ENCODE results near the gene C9orf72. TPM values are rescaled to one million over a fixed set of nuclear protein-coding genes. Genes with fewer than 3 reads are reported as not detected.

Gene C9orf72
- total and polyA plus RNA-seq, 12 donors: 6.2 to 39.9 (median 16.1) TPM

GRCh38 chr9:27530915-27531755, 42.1 kb downstream of the C9orf72 start:
- intact Hi-C loops (cut with DNase I): loop anchor here in 1 of 2 donors (5.0 kb wide), 1 partner anchor 199 kb away; no protein-coding TSS in a partner anchor
- Histone ChIP-seq H3K4me1 (replicated peaks in 1 of 2) (peaks cover 0 to 11% of the 10 kb centered on the region in 2 donors), H3K4me3 (no peak overlapping the region), H3K27me3 (no peaks in the 10 kb centered on the region), H3K36me3 (replicated peaks in 1 of 2) (no peaks in the 10 kb centered on the region), H3K9me3 (replicated peaks in 1 of 3) (no peaks in the 10 kb centered on the region), H3K27ac (no peak overlapping the region)
- no peak for DNase-seq
- 80 to 90% (median 84%) methylated on average over 4 of the region's 4 CpGs for WGBS, 4 donors
- TF ChIP-seq CTCF (IDR thresholded peaks at IDR 0.05) (no peak), POLR2A (IDR thresholded peaks at IDR 0.05) (no peak)

GRCh38 chr9:27529316-27530278, 43.7 kb downstream of the C9orf72 start, which contains the start of gene MOB3B:
MOB3B (minus strand) TSS chr9:27529814; CDS start chr9:27455550, 74,264 bp downstream.
- intact Hi-C loops (cut with DNase I): loop anchor here (5.0 kb wide), 3 partner anchors 67 to 197 kb away; no protein-coding TSS in a partner anchor
- Histone ChIP-seq H3K4me1 (replicated peaks in 1 of 2) (peaks cover 0 to 11% of the 10 kb centered on the region in 2 donors), H3K27ac (peak within 1 kb of the TSS in 4 of 5 donors; percentile 11 to 86 (median 74)), H3K4me3 (peak within 1 kb of the TSS; percentile 45 to 90 (median 64)), H3K9me3 (replicated peaks in 1 of 3) (no peaks in the 10 kb centered on the region), H3K36me3 (replicated peaks in 1 of 2) (no peaks in the 10 kb centered on the region), H3K27me3 (no peaks in the 10 kb centered on the region)
- 3 to 62% (median 20%) methylated on average over 3 to 74 of the region's 74 CpGs for WGBS, 4 donors
- TF ChIP-seq CTCF (IDR thresholded peaks at IDR 0.05) (peak; percentile 57 to 98 (median 85)), POLR2A (IDR thresholded peaks at IDR 0.05) (no peak)
- DNase-seq: peak; percentile 74 to 90 (median 86)

- TF ChIP-seq CTCF (IDR thresholded peaks at IDR 0.05): no peak
- no peak for TF ChIP-seq POLR2A (IDR thresholded peaks at IDR 0.05)
- peak; percentile 43 to 64 (median 48) for DNase-seq
- Histone ChIP-seq H3K27me3 (no peaks in the 10 kb centered on the region), H3K4me1 (replicated peaks in 1 of 2) (peaks cover 0 to 11% of the 10 kb centered on the region in 2 donors), H3K27ac (peak overlapping the region in 3 of 5 donors; percentile 69 to 86 (median 80)), H3K9me3 (replicated peaks in 1 of 3) (no peaks in the 10 kb centered on the region), H3K4me3 (peak overlapping the region; percentile 45 to 90 (median 64)), H3K36me3 (replicated peaks in 1 of 2) (no peaks in the 10 kb centered on the region)
- WGBS, 4 donors: 0 to 1% (median 0%) methylated on average over 3 to 25 of the region's 25 CpGs
- intact Hi-C loops (cut with DNase I): loop anchor here in 1 of 2 donors (5.0 kb wide), 2 partner anchors 67 to 192 kb away; no protein-coding TSS in a partner anchor
Measured at GRCh38 chr9:27528886-27529315, 44.4 kb downstream of the C9orf72 start.

Measured in adrenal gland (tissue), 12 donors.